Dermis blood vessel endothelial cell (primary cell): ENCODE results near the gene SCP2. TPM values are rescaled to one million over a fixed set of nuclear protein-coding genes. Genes with fewer than 3 reads are reported as not detected.

Experiments used
- DNase-seq: peaks from one replicate; pipeline ENCODE4 v3.0.0; 2010
- total RNA-seq: library from RNA; depleted of rRNA; stranded (reverse); fragments of >200 nt; gene quantifications from 2 replicates; pipeline ENCODE4 v1.2.3, GENCODE V29; 2014

The SCP2 gene
- total RNA-seq, 1 donor from 2014 or later, result 185 TPM

GRCh38 chr1:53069265-53069662, 142.2 kb downstream of the SCP2 start:
- no peak for DNase-seq

- no peak for DNase-seq
These were observed 142.7 kb downstream of the SCP2 start for GRCh38 chr1:53069663-53070327.

GRCh38 chr1:53070621-53071020, 143.5 kb downstream of the SCP2 start:
- no peak for DNase-seq

- no peak for DNase-seq
These were observed 144.2 kb downstream of the SCP2 start for GRCh38 chr1:53071167-53071865.

GRCh38 chr1:53071915-53072314, 144.8 kb downstream of the SCP2 start:
- no peak for DNase-seq

GRCh38 chr1:53073287-53073686, 146.2 kb downstream of the SCP2 start:
- no peak for DNase-seq

- no peak for DNase-seq
These were observed 146.8 kb downstream of the SCP2 start for GRCh38 chr1:53073868-53074311.

GRCh38 chr1:53074313-53075154, 147.5 kb downstream of the SCP2 start:
- no peak for DNase-seq

- DNase-seq, result no peak
These were observed 148.1 kb downstream of the SCP2 start for GRCh38 chr1:53075206-53075605.

- no peak for DNase-seq
These were observed 148.7 kb downstream of the SCP2 start for GRCh38 chr1:53075761-53076163.

- no peak for DNase-seq
These were observed 149.1 kb downstream of the SCP2 start for GRCh38 chr1:53076165-53076564.

GRCh38 chr1:53076721-53077598, 149.9 kb downstream of the SCP2 start:
- DNase-seq, result no peak

GRCh38 chr1:53077599-53077965, 150.5 kb downstream of the SCP2 start:
- no peak for DNase-seq

GRCh38 chr1:53078333-53079101, 151.4 kb downstream of the SCP2 start:
- DNase-seq, result no peak

- DNase-seq, result no peak
These were observed 152.2 kb downstream of the SCP2 start for GRCh38 chr1:53079251-53079650.

- DNase-seq, result no peak
These were observed 153.0 kb downstream of the SCP2 start for GRCh38 chr1:53080041-53080440.

GRCh38 chr1:53080769-53081168, 153.7 kb downstream of the SCP2 start:
- DNase-seq, result no peak

GRCh38 chr1:53081384-53082066, 154.4 kb downstream of the SCP2 start:
- no peak for DNase-seq

- DNase-seq, result no peak
These were observed 155.9 kb downstream of the SCP2 start for GRCh38 chr1:53082826-53083455.
